Fibroblast of upper back skin (primary cell): ENCODE data around the gene DPEP1.
"Not testable (repeated sequence)": the region's sequence is repeated elsewhere in the genome, so short reads cannot be mapped to it uniquely, and the experiment has no call there.

Experiments used
- DNase-seq: peaks from one replicate; pipeline ENCODE4 v3.0.0-alpha.2; 2013

The DPEP1 gene

DNA sequence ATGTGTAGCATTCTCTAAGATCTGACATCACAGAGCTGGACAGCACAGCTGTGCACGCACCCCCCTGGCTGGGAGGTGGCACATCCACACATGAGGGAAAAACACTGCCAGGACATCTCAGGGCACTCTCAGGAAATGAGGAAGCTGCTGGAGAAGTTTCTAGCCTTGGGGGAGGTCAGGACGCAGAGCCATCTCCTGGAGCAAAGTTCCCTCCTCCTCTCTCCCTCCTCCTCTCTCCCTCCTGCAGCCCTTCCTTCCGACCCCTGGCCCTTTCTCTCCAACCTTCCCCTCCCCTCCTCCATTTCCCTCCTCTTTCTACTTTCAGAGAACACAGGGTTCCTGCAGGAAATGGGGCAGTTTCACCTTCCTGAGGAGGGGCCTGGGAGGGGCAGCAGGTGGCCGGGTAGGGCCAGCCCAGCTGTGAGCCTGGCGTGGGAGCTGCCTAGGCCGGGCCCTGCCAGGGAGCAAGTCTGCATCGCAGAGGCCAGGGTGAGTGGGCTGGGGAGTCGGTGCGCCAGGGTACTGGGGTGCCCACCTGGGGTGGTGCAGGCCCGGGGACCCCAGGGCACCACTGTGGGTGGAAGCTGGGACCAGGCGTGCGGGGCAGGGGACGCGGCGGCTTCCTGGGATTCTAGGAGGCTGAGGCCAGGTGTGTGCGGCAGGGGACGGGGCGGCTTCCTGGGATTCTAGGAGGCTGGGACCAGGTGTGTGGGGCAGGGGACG lies at the start of gene DPEP1:
DPEP1 (plus strand) TSS at position 412 of the 723 bp plus-strand sequence. CDS start 16,769 bp downstream, outside the sequence.
- DNase-seq: no peak

DNA sequence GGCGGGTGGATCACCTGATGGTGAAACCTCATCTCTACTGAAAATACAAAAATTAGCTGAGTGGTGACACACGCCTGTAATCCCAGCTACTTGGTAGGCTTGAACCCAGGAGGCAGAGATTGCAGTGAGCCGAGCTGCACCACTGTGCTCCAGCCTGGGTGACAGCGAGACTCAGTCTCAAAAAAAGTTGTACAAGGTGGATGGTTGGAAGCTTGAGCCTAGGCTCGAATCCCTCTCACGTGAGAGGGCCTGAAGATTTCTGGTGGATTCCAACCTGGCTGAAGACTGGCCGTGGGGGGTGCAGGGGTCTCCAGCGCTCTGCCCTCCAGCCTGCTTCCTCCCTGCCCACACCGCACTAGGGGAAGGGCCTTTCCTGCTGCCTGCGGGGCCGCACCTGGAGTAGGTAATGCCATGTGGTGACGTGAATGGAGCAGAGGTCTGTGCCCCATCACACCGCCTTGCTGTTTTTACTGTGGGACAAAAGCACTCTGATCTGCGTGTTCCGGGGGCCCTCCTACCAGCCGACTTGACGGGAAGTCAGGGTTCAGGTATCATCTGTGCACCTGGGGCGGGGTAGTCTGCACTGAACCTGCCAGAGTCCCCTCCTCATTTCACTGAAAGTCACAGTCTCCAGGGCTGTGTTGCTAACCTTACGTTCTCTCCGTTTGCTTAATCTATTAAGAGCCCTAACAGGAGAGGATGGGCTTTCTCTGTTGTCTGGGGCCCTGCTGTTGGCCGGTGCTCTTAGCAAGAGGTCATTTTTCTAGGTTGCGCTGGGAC lies 48.8 kb upstream of the DPEP1 start:
- DNase-seq: no peak

DNA sequence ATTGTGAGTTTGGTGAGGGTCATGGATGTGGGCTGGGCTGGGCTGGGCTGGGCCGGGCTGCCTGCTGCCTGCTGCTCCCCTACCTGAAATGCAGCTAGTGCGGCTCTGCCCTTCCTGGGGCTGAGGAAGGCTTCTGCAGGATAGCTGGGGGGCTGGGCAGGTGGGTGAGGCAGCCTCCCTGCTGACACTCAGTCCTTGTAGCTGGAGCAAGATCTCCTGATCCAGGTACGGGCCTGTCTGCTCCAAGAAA lies 48.3 kb upstream of the DPEP1 start:
- DNase-seq: no peak

DNA sequence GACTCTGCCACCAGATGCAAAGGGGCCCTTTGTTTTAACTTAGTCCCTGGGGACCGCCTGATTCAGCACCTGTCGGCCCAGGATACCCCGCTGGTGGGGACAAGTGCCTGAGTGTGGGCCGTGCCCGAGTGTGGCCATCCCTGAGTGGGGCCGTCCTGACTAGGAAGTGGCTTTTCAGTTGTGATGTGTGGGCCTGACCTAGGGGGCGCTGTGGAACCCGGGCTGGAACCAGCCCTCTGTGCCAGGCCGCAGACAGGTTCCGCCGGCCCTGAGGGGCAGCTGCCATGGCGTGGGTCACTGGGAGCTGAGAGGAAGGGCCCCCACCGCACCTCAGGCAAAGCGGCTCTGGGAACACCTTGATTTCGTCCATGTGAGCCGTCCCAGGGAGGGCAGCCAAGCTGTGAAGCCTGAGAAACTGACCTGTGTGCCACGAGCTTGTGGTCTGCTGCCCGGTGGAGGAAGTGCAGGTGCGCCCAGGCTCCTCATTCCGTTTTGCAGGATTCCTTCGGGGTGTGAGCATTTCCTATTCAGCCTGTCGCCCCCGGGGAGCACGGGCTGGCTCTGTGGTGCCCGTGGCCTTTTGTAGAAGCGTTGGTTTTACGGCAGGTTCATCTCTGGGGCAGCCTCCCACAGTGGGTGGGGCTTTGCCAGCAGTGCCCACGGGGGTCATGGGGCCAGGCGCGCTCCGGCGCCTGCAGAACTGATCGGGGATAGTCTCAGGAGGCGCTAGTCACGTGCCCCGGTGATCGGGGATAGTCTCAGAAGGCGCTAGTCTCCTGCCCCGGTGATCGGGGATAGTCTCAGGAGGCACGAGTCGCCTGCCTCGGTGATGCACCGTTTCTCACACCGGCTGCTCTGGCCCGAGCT lies 47.7 kb upstream of the DPEP1 start:
- DNase-seq: peak; percentile 35

DNA sequence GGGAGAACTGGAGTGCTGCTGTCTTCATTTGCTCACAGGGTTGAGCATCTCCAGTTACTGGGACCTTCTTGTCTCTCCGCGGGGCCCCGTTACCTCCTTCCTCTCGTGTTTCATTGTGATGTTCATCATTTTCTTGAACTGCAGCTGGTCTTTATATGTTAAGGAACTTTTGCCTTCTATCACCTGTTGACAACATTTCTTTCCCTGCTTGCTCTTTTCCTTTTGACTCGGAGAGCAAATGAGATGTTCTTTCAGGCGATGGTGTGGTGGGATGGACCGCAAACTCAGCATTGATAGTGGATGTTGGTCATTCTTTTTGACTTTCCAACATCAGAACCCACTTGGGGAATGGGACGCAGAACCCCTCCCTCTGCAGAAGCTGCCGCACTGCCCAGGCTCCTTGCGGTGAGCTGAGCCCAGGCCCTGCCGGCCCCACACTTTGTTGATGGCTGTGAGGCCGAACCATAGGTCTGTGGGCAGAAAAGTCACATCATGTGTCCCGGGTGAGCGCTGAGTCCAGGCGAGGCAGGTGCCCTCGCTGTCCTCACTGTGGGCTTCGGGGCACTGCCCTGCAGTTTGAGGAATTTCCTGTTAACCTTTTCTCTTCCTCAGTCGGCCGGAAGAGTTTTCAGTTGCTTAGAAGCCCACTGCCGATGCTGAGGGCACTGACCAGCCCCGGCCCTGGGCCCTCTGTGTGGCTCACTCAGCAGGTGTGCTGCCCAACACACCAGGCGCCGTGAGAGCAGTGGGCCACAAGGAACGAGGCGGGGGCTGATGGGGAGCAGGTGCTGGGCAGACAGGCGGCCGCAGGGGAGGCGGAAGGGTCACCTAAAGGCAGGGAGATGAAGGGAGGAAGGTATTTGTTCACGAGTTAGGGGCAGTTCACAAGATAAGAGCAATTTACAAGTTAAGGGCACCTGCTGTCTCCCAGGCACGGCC lies 45.5 kb upstream of the DPEP1 start:
- no peak for DNase-seq

DNA sequence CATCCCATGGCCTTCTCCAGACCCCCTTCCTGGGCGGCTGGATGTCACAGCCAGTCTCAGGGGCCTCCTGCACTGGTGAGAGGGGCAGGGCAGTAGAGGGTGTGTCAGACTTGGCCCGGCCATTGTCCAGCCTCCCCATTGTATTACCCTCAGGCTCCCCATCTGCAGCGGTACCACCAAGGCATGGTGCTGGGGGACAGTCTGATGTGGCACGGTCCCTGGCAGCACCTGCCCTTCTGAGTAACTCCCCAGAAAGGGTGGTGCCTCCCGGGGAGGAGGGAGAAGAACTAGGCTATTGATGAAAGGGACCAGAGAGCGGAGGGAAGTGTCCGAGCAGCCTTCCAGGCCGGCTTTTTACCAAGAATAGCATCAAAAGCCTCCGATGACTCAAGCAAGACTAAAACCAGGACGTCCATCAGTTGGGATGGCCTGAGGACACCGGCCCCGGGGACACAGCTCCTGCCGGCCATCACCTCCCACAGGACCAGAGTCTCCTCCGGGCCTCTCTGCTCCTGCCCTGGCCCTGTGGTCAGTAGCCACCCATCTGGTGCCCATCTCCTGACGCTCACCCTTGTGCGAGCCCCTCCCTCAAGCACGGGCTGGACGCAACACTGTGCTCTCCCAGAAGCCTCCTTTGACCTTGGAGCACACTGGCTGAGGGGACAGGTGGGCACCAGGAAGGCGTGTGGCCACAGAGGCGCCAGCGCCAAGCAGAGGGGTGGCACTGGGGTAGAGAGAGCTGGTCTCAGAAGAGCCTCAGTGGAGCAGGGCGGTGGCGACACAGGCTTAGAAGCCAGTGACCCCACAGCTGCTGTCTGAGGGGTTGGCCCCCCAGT lies 43.7 kb upstream of the DPEP1 start:
- no peak for DNase-seq

DNA sequence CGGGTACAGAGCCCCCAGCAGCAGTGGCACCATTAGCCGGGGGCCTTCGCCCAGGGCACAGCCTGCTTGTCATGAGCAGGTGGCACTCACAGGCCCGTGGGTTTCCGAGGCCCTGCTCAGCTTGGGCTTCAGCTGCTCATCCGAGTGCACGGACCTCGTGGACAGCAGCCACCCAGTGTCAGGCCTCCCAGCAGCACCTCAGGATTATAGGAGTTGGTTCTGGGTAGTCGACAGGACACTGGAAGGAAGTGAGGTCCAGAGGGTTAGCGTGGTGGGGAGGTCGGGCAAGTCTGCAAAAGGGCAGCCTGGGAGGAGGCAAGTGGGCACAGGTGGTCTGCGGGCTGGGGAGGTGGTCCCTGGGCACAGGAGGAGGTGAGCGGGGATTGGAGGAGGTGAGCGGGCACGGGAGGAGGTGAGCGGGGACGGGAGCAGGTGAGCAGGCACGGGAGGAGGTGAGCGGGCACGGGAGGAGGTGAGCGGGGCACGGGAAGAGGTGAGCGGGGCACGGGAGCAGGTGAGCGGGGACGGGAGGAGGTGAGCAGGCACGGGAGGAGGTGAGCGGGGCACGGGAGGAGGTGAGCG lies 43.0 kb upstream of the DPEP1 start:
- DNase-seq: no peak

DNA sequence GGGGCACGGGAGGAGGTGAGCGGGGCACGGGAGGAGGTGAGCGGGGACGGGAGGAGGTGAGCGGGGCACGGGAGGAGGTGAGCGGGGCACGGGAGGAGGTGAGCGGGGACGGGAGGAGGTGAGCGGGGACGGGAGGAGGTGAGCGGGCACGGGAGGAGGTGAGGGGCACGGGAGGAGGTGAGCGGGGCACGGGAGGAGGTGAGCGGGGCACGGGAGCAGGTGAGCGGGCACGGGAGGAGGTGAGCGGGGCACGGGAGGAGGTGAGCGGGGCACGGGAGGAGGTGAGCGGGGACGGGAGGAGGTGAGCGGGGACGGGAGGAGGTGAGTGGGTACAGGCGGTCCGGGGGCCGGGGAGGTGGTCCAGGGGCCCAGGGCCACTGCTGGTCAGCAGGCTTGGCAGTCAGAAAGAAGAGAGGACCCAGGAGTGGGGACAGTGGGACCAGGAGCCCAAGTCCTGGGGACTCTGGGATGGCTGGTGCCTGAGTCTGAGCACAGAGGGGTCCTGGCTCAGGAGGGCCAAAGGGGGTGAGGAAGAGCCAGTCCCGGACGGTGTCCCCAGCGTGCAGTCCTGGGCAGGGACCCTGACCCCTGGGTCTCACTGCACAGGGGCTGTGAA lies 42.4 kb upstream of the DPEP1 start:
- DNase-seq: not testable (repeated sequence)

DNA sequence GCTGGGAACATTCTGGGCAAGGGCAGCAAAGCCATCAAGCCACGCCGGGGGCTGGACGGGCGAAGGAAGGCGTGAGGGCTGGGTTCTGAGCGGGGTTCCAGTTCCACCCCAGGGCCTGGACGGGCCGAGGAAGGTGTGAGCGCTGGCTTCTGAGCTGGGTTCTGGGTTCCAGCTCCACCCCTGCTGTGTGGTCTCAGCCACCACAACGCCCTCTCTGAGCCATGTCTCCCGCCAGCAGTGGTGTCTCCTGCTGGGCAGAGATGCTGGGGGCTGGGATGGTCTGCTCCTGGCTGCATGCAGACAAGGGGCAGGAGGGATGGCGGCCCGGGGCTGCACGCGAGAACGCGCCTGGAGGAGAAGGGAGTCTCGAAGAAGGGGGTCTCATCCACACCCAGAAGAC lies 41.8 kb upstream of the DPEP1 start:
- no peak for DNase-seq

DNA sequence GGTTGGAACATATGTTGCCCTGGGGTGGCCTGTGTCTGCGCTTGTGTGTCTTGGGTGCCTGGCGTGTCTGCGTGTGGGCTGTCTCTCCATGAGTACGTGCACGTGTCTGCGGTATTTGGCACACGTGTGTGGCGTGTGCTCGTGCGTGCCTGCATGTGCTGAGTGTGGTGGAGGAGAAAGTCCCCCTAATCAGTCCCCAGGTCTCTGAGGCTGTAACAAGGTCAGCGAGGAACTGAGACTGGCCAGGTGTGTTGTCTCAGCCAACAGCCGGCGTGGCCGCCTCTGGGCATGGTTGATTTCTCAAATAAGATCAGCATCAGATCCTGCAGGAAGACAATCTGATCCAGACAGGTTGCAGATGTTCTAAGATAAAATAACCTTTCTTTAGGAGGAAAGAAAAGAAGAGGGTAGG lies 41.4 kb upstream of the DPEP1 start:
- no peak for DNase-seq

DNA sequence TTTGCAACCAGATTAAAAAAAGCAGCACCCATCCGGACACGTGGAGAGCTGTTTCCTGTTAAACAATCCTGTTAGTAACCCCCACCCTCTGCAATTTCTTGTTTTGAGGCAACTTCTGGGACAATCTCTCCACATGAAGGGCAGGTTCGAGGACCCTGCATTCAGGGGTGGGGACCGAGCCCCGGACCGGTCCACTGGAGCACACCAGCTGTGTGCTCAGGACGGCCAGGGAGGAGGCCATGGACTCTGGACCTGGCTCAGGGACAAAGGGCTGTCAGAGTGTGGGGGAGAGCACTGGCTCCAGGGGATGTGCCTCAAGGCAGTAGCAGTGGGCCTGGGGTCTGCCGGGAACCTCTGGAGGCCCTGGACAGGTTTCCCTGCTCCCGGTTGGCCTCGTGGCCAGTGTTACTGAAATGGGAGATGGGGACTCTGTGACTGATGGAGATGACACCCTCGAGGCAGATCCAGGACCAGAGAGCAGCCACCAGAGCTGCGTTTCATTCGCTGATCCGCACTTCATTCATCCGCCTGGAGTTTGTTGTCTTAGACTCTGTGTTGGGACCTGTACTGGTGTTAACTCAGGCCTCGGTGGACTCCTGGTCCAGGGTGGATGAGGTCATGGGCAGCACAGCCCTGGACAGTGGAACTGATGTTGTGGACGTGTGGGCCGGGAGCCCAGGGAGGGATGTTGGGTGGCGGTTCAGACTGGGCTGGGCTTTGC lies 40.8 kb upstream of the DPEP1 start:
- no peak for DNase-seq

DNA sequence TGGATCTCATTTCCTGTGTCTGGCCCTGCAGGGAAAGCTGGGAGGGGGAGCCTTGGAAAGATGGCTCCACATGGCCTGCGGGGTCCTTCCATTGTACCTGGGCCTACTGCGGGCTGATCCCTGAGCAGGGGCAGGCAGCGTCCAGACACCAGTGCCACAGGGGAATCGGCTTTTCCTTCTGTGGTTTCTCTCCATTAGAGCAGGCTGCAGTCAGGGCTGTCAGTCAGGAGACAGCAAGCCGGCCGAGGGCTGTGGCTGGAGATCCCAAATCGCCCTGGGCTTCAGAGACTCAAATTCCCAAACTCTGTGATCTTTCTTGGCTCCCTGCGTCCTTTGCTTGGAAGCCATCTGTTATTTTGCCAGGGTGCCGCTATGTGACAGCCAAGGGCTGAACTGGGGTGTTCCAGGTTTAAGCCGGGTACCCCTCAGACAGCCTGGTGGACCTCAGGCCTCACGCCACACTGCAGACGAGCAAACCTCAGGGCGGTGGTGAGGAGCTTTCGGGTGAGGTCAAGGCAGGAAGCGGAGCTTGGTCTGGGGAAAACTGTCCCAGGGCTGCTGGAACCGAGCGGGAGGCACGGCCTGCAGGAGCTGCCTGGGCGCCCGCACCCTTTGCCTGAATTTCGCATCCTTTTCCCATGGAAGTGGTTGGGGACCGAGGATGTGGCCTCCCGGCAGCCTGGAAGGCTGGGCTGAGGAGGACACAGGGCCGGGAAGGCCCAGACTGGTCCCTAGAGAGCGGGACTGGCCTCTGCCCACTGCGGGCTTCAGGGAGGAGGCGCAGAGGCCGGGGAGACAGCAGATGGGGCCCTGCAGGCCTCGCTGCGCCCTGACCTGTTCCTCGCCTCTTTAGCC lies 39.4 kb upstream of the DPEP1 start:
- DNase-seq: no peak

DNA sequence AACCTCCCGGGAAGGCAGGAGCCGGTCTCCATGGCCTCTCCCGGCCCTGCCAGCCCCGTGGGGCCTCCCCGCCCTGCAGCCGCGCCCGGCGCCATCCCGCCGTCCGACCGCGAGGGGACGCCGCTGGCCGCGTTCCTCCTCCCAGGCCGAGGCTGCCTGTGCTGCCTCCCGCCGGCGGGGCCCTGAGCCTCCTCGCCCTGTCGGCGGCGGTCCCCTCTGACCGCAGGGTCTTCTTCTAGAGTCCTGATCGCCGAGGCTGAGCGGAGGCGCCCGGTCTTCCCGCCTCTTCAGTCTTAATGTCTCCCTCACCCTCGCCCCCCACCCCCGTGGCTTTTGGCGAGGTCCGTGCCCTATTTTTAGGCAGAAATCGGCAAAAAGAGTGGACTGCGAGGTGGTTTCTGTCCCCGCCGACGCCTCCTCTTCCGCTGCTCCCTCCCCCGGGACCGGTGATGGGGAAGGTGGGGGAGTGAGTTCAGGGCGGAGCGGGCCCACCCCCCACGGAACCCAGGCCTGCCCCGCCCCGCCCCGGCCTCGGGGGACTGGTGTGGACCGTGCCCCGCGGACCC lies 38.7 kb upstream of the DPEP1 start:
- peak; percentile 64 for DNase-seq

DNA sequence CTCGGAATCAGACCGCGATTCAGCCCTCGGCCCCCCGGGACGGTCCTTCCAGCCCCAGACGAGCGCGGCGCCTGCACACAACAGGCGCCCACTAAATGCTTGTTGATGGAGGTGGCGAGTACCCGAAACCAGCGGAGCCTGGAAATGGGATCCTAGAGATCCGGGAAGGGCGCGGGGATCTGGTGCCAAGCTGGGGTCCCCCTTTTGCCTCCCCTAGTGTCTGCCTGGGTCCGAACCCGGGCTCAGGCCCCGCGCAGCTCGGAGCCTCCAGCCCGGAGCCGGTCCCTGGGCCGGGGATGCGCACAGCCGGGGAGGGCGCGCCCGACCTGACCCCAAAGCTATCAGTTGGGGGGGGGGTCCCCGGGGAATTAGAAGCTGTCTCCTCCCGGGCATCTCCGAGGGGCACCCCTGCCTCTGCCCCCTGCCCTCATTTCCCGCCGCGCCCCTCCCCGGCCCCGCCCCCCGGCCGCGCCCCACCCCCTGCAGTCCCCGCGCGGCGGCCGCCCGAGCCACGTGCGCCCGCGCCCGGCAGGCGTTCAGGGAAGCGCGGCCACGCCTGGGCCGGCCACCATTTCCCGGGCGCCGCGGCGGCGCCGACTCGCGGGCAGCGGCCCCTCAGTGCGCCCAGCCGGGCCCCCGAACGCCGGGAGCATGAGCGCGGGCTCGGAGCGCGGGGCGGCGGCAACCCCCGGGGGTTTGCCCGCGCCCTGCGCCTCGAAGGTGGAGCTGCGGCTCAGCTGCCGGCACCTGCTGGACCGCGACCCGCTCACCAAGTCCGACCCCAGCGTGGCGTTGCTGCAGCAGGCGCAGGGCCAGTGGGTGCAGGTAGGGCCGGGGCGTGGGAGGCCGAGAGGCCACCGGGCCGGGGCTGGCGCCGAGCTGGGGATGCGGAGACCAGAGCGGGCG lies 37.9 kb upstream of the DPEP1 start, which contains the start of gene CPNE7:
CPNE7 (plus strand) TSS at position 512 of the 906 bp plus-strand sequence; CDS start at position 652, 140 bp downstream.
- no peak for DNase-seq

DNA sequence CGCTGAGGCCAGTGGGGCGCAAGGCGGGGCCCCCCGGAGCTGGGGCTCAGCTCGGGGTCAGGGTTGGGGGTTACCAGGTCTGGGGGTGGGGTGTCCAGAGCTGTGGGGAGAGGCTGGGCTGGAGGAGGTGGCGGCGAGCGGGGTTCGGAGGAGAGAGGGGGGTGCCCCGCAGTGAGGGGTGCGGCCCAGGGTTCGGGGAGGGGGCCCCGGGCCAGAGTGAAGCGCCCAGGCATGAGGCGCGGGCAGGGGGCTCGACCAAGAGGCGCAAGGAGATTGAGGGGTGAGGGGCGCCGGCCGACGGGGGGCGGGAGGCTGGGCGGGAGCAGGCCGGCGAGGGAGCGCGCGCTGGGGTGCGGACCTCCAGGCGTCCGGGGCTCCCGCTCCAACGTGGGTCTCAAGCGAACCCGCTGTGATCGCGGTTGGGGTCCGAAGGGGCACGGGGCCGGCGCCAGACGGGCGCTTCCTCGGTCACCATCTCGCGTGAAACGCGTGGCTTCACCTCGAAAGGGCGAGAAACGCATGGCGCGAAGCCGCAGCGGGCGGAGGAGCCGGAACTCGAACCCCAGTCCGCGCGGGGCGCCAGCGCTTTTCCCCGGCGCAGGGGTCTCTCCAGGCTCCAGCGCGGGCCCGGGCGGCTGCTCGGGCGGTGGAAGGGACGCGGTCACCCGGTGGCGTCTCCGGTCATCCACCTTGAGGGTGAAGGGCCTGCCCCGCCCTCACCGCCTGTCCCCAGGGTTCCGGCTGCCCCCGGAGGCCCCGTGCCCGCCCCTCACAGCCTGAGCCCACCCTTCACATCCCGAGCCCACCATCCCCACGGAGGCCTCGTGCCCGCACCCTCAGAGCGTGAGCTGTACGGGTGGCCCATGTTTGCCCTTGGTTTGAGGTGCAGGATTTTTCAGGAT lies 37.0 kb upstream of the DPEP1 start:
- no peak for DNase-seq

DNA sequence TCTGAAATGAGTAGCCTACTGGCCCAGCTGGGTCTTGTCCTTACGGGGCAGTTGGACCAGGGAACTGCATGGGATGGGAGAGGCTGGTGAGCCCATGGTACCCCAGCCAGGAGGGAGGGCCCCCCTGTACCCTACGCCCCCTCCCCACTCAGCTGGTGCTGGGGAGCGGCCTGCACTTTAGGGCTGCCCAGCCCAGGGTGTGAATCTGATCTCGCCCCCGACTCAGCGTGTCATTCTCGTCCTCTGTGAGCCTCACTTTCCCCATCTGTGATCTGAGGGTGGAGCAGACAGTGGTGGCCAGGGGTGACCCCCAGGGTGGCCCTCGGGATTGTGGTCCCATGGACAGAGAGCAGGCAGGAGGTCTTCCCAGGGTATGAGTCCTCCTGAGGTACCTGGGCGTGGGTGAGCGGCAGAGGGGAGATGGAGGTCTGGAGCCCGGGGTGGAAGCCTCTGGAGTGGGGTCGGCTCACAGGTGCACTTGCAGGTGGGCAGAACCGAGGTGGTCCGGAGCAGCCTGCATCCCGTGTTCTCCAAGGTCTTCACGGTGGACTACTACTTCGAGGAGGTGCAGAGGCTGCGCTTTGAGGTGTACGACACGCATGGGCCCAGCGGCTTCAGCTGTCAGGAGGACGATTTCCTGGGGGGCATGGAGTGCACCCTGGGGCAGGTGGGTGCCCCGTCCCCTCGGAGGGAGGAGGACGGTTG lies 36.2 kb upstream of the DPEP1 start:
- no peak for DNase-seq
